Kidney epithelial cell (primary cell): ENCODE measurements around the gene EPHB2. TPM values are rescaled to one million over a fixed set of nuclear protein-coding genes. Genes with fewer than 3 reads are reported as not detected.

Experiments used
- DNase-seq: peaks from one replicate; pipeline ENCODE4 v3.0.0-alpha.2; 2010; ENCODE audit warnings: low read depth
- H3K27me3 ChIP-seq: 2 replicates; pipeline ENCODE4 v1.6.0; 2011; ENCODE audit warnings: low read length; ENCODE audit not compliant: control insufficient read depth, insufficient read depth
- H3K36me3 ChIP-seq: 2 replicates; pipeline ENCODE4 v1.5.1; 2011; ENCODE audit warnings: low read length; ENCODE audit not compliant: control insufficient read depth, insufficient read depth
- H3K4me3 ChIP-seq: 2 replicates; pipeline ENCODE4 v1.5.1; 2011; ENCODE audit warnings: low read depth, mild to moderate bottlenecking, control low read depth, low read length
- total RNA-seq: library from RNA; depleted of rRNA; stranded (reverse); fragments of >200 nt; gene quantifications from 2 replicates; pipeline ENCODE4 v1.2.3, GENCODE V29; 2015
- TF ChIP-seq, protein P1 (sequence below): IDR thresholded peaks from 2 replicates; pipeline ENCODE4 v1.5.1; 2011; ENCODE audit warnings: mild to moderate bottlenecking, moderate library complexity, low read length, control low read depth, inconsistent platforms; ENCODE audit not compliant: insufficient read depth, poor library complexity, severe bottlenecking

Gene EPHB2
- total RNA-seq, 1 donor from 2014 or later, result 111 TPM

DNA sequence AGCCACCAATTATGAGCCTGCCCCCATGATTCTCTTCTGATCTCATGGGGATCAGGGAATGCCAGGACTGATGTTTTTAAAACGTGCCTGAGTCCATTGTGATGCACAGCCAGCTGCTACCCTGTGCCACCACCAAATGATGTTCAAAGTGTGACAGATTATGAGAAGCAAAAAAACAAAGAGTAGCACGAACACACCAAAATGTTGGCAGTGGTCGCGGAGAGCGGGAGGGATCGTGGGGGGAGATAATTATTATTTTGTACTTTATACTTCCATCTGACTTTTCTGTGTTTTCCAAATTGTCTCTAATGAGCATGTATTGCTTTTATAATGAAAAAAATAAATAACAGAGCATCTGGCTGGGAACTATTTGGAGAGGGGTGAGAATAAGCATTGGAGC is 50.5 kb downstream of the EPHB2 start:
- TF ChIP-seq, protein P1, sequence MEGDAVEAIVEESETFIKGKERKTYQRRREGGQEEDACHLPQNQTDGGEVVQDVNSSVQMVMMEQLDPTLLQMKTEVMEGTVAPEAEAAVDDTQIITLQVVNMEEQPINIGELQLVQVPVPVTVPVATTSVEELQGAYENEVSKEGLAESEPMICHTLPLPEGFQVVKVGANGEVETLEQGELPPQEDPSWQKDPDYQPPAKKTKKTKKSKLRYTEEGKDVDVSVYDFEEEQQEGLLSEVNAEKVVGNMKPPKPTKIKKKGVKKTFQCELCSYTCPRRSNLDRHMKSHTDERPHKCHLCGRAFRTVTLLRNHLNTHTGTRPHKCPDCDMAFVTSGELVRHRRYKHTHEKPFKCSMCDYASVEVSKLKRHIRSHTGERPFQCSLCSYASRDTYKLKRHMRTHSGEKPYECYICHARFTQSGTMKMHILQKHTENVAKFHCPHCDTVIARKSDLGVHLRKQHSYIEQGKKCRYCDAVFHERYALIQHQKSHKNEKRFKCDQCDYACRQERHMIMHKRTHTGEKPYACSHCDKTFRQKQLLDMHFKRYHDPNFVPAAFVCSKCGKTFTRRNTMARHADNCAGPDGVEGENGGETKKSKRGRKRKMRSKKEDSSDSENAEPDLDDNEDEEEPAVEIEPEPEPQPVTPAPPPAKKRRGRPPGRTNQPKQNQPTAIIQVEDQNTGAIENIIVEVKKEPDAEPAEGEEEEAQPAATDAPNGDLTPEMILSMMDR, result no peak
- H3K4me3 ChIP-seq, result no peak overlapping the region
- no peaks in the 10 kb centered on the region for H3K36me3 ChIP-seq
- no peak for DNase-seq
- no peaks in the 10 kb centered on the region for H3K27me3 ChIP-seq

- no peak for DNase-seq
- Histone ChIP-seq H3K4me3 (no peak overlapping the region), H3K36me3 (no peaks in the 10 kb centered on the region), H3K27me3 (no peaks in the 10 kb centered on the region)
- TF ChIP-seq, protein P1, result no peak
Observed at GRCh38 chr1:22761821-22762220, 51.2 kb downstream of the EPHB2 start.

GRCh38 chr1:22763487-22764200 is 53.0 kb downstream of the EPHB2 start:
- TF ChIP-seq, protein P1, result no peak
- DNase-seq, result no peak
- H3K4me3 ChIP-seq, result no peak overlapping the region
- no peaks in the 10 kb centered on the region for H3K27me3 ChIP-seq
- H3K36me3 ChIP-seq, result no peaks in the 10 kb centered on the region

GRCh38 chr1:22767852-22768251 is 57.2 kb downstream of the EPHB2 start:
- TF ChIP-seq, protein P1, result no peak
- no peaks in the 10 kb centered on the region for H3K36me3 ChIP-seq
- no peak for DNase-seq
- H3K27me3 ChIP-seq, result no peaks in the 10 kb centered on the region
- H3K4me3 ChIP-seq, result no peak overlapping the region

GRCh38 chr1:22769932-22770331 is 59.3 kb downstream of the EPHB2 start:
- H3K4me3 ChIP-seq, result no peak overlapping the region
- DNase-seq, result no peak
- TF ChIP-seq, protein P1, result no peak
- H3K36me3 ChIP-seq, result no peaks in the 10 kb centered on the region
- no peaks in the 10 kb centered on the region for H3K27me3 ChIP-seq

DNA sequence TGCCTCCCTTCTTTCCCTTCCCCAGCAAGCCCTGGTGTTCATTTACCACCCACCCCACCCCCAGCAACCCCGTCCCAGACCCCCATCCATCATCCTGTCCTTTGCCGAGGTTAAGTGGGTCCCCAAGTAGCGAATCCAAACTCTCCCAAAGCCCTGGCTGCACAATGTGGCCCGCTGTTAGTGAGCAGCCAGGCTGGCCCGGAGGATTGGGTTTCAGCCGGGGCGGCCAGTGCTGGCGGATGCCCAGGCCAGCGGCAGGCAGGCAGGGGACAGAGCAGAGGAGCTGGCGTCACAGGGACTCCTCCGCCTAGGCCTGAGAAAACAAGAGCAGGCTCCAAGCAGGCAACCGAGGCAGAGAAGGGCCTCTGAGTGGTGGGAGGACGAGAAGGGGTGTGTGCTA is 61.4 kb downstream of the EPHB2 start:
- DNase-seq, result no peak
- Histone ChIP-seq H3K27me3 (no peaks in the 10 kb centered on the region), H3K4me3 (no peak overlapping the region), H3K36me3 (no peaks in the 10 kb centered on the region)
- TF ChIP-seq, protein P1, result no peak
